H1 (cell line): ENCODE data around the gene TAGLN2.

Experiments
- CBX5 ChIP-seq: fragments of 300-800, 300-1000 bp; sonication (generic); IDR thresholded peaks from 2 replicates; pipeline ENCODE4 v1.7.1; 2016; ENCODE audit warnings: antibody characterized with exemption, low read length, low read depth
- EZH2 ChIP-seq: fragments of 200-600 bp; sonication (generic); IDR thresholded peaks from 2 replicates; pipeline ENCODE4 v1.7.1; 2012; ENCODE audit warnings: low read depth, mild to moderate bottlenecking, moderate library complexity, low read length, inconsistent platforms; ENCODE audit not compliant: severe bottlenecking
- HDAC2 ChIP-seq, 2 experiments: fragments of 300-600 bp in 1 of 2; sonication (generic) in 1 of 2; IDR thresholded peaks; 2 replicates each; pipeline ENCODE4 v1.6.1; 2011 to 2012; ENCODE audit warnings: low read depth in 2 of 2, low read length in 2 of 2, mild to moderate bottlenecking in 2 of 2, moderate library complexity in 2 of 2, borderline replicate concordance in 1 of 2, inconsistent platforms in 1 of 2
- JUND ChIP-seq: IDR thresholded peaks from 2 replicates; pipeline ENCODE4 v1.6.1; 2011; ENCODE audit warnings: mild to moderate bottlenecking, improper control_type of control experiment, low read length
- POLR2A ChIP-seq, 2 experiments: IDR thresholded peaks; 1 replicate in 1 of 2; 2 replicates in 1 of 2; pipeline ENCODE4 v1.6.1; 2011; ENCODE audit warnings: low read depth in 2 of 2, low read length in 2 of 2, mild to moderate bottlenecking in 2 of 2; ENCODE audit errors: control extremely low read depth in 1 of 2
- POLR2AphosphoS5 ChIP-seq: IDR thresholded peaks from 2 replicates; pipeline ENCODE4 v1.6.1; 2011; ENCODE audit warnings: low read depth, low read length
- SIN3A ChIP-seq, 2 experiments: IDR thresholded peaks in 1 of 2; conservative IDR thresholded peaks in 1 of 2; 2 replicates each; pipeline ENCODE4 v1.6.1; 2011 to 2012; ENCODE audit warnings: low read length in 2 of 2, improper control_type of control experiment in 1 of 2, low read depth in 1 of 2, mild to moderate bottlenecking in 1 of 2
- SIX5 ChIP-seq: IDR thresholded peaks from 2 replicates; pipeline ENCODE4 v1.6.1; 2011; ENCODE audit warnings: mild to moderate bottlenecking, low read depth, low read length
- SRF ChIP-seq: IDR thresholded peaks from 2 replicates; pipeline ENCODE4 v1.6.1; 2011; ENCODE audit warnings: mild to moderate bottlenecking, low read depth, low read length, moderate library complexity
- ZNF274 ChIP-seq: IDR thresholded peaks from 2 replicates; pipeline ENCODE4 v1.7.0; 2012; ENCODE audit warnings: low read length, borderline replicate concordance; ENCODE audit errors: extremely low read depth
- TF ChIP-seq, protein P1 (sequence below): IDR thresholded peaks from 2 replicates; pipeline ENCODE4 v1.6.1; 2011; ENCODE audit warnings: low read length, improper control_type of control experiment
- TF ChIP-seq, protein P2 (sequence below), 3 experiments: IDR thresholded peaks; 1 replicate in 2 of 3; 2 replicates in 1 of 3; pipeline versions ENCODE4 v1.5.1 to v1.6.1; 2011; ENCODE audit warnings: low read length in 3 of 3, mild to moderate bottlenecking in 3 of 3, inconsistent platforms in 2 of 3, low read depth in 1 of 3, moderate library complexity in 1 of 3; ENCODE audit not compliant: insufficient read depth in 1 of 3; ENCODE audit errors: control extremely low read depth in 1 of 3
- TF ChIP-seq, protein P3 (sequence below): IDR thresholded peaks from 2 replicates; pipeline ENCODE4 v1.6.1; 2012; ENCODE audit warnings: low read length, inconsistent platforms
- TF ChIP-seq, protein P4 (sequence below): IDR thresholded peaks from 2 replicates; pipeline ENCODE4 v1.6.1; 2011; ENCODE audit warnings: low read depth, mild to moderate bottlenecking, low read length; ENCODE audit not compliant: insufficient read depth

DNA sequence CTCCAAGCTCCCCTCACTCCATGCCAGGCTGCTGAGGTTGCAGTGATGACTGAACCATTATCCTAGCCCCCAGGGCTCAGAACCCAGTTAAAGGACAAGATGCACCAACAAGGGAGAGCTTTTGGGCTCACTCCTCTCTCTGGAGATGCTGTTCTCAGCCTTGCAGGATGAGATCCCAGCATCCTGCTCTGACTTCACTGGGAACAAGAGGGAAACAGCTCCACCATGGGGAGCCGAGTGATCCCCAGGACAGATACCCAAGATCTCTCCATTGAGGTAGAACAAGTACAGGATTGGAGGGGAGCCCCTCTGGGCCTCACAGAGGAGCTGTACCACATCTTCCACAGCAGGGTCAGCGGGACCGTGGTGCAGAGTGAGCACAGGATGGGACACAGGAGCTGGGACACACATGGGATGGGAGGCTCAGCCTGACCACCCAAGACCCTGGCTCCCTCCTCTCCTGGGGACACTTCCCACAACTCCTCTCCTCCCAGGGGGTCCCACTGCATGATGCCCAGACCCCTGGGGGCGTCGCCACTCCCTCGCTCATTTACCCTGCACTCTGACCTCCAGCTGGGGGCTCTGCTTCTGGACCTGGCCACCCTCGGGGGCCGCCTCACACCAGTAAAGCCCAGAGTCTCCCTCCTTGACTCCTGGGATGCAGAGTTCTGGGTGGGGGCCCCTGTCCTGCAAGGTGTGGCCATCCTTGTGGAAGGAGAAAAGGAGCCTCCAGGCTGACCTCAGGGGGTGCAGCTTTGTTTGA is 47.3 kb upstream of the TAGLN2 start:
- no peak for TF ChIP-seq POLR2A (IDR thresholded peaks at IDR 0.05; ENCODE audit: control extremely low read depth in 1 of 2, low read depth in 2 of 2, low read length in 2 of 2)
- no peak for TF ChIP-seq POLR2AphosphoS5
- TF ChIP-seq HDAC2 (IDR thresholded peaks at IDR 0.05; ENCODE audit: borderline replicate concordance in 1 of 2, low read depth in 2 of 2, low read length in 2 of 2), result no peak
- TF ChIP-seq JUND, result no peak
- no peak for TF ChIP-seq CBX5
- TF ChIP-seq, protein P1, sequence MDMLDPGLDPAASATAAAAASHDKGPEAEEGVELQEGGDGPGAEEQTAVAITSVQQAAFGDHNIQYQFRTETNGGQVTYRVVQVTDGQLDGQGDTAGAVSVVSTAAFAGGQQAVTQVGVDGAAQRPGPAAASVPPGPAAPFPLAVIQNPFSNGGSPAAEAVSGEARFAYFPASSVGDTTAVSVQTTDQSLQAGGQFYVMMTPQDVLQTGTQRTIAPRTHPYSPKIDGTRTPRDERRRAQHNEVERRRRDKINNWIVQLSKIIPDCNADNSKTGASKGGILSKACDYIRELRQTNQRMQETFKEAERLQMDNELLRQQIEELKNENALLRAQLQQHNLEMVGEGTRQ, result no peak
- no peak for TF ChIP-seq SIX5
- TF ChIP-seq EZH2, result no peak
- TF ChIP-seq, protein P2, sequence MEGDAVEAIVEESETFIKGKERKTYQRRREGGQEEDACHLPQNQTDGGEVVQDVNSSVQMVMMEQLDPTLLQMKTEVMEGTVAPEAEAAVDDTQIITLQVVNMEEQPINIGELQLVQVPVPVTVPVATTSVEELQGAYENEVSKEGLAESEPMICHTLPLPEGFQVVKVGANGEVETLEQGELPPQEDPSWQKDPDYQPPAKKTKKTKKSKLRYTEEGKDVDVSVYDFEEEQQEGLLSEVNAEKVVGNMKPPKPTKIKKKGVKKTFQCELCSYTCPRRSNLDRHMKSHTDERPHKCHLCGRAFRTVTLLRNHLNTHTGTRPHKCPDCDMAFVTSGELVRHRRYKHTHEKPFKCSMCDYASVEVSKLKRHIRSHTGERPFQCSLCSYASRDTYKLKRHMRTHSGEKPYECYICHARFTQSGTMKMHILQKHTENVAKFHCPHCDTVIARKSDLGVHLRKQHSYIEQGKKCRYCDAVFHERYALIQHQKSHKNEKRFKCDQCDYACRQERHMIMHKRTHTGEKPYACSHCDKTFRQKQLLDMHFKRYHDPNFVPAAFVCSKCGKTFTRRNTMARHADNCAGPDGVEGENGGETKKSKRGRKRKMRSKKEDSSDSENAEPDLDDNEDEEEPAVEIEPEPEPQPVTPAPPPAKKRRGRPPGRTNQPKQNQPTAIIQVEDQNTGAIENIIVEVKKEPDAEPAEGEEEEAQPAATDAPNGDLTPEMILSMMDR (IDR thresholded peaks at IDR 0.05; ENCODE audit: control extremely low read depth in 1 of 3, insufficient read depth in 1 of 3, low read depth in 1 of 3, low read length in 3 of 3), result no peak
- TF ChIP-seq, protein P3, sequence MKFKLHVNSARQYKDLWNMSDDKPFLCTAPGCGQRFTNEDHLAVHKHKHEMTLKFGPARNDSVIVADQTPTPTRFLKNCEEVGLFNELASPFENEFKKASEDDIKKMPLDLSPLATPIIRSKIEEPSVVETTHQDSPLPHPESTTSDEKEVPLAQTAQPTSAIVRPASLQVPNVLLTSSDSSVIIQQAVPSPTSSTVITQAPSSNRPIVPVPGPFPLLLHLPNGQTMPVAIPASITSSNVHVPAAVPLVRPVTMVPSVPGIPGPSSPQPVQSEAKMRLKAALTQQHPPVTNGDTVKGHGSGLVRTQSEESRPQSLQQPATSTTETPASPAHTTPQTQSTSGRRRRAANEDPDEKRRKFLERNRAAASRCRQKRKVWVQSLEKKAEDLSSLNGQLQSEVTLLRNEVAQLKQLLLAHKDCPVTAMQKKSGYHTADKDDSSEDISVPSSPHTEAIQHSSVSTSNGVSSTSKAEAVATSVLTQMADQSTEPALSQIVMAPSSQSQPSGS, result no peak
- no peak for TF ChIP-seq SRF
- TF ChIP-seq SIN3A (conservative IDR thresholded peaks at IDR 0.05 in 1 of 2, IDR thresholded peaks at IDR 0.05 in 1 of 2; ENCODE audit: low read depth in 1 of 2, low read length in 2 of 2), result no peak
- no peak for TF ChIP-seq ZNF274
- TF ChIP-seq, protein P4, sequence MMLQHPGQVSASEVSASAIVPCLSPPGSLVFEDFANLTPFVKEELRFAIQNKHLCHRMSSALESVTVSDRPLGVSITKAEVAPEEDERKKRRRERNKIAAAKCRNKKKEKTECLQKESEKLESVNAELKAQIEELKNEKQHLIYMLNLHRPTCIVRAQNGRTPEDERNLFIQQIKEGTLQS, result no peak
